22Rv1 (cell line): ENCODE data around the gene NAB2.

Experiments used
- H3K27ac ChIP-seq: fragments of 450-650 bp; 2 replicates; pipeline ENCODE4 v1.5.1; 2017
- ZFX ChIP-seq: fragments of 450-650 bp; IDR thresholded peaks from 2 replicates; pipeline ENCODE4 v1.6.1; 2017; ENCODE audit warnings: antibody characterized with exemption, borderline replicate concordance
- TF ChIP-seq, protein P1 (sequence below): fragments of 450-650 bp; IDR thresholded peaks from 2 replicates; pipeline ENCODE4 v1.5.1; 2017; ENCODE audit warnings: mild to moderate bottlenecking

Gene NAB2, protein sequence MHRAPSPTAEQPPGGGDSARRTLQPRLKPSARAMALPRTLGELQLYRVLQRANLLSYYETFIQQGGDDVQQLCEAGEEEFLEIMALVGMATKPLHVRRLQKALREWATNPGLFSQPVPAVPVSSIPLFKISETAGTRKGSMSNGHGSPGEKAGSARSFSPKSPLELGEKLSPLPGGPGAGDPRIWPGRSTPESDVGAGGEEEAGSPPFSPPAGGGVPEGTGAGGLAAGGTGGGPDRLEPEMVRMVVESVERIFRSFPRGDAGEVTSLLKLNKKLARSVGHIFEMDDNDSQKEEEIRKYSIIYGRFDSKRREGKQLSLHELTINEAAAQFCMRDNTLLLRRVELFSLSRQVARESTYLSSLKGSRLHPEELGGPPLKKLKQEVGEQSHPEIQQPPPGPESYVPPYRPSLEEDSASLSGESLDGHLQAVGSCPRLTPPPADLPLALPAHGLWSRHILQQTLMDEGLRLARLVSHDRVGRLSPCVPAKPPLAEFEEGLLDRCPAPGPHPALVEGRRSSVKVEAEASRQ

DNA sequence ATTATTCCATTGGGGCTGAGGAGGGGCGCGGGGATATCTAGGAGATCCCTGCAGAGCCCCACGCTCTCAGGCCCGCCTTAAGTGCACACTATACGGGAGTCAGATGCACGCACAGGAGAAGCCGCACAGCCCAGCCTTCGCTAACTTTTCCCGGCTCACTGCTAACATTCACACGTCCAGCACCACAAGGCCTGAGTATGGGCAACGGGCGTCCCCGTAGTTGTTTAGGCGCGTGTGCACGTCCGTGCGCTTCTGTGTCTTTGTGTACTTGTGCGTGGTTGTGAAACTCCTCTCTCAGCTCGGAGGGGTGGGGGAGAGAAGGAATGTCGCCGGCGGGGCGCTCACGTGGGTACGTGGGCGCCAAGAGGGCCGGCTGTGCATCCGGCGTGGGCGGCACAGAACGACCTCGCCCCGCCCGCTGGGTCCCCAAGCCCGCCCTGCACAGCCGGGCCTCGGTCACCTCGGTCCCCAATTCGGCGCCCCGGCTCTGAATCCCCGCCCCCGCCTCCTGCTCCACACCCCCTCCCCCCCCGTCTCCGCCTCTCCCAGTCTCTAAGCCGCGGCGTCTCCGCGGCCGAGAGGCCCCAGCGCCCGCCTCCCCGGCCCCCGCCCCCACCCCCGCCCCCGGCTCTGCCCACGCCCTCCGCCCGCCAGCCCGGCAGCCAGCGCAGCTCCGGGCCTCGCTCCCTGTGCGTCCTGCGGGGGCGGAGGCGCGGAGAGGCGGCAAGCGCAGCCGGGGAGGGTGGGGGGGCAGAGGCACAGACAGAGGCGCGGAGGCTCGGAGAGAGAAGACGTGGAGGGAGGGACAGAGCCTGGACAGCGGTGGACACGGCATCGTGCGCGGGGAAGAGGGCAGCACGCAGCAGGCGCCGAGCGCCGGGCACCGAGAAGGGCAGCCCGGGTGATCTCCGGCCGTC, at the start of gene NAB2:
TSS of gene NAB2 (plus strand) at position 761 of the 917 bp plus-strand sequence. CDS start 158 bp downstream, outside the sequence.
- peak within 1 kb of the TSS; percentile 97 for H3K27ac ChIP-seq
- TF ChIP-seq ZFX: no peak

DNA sequence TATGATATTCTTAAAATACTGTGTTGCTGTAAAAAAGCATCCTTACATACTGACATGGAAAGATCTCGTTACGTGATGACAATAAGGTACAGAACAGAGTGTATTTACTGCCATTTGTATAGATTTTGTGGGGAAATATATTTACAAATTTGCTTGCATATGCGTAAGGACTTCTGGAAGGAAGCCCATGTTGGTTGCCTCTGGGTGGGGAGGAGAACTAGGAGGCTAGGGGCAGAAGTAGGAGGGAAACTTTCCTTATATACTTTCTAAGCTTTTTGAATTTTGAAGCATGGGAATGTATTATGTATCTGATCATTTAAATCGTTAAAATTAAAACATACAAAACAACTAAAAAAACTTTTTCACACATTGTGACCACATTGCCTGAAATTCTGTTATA, 48.7 kb upstream of the NAB2 start:
- no peak for TF ChIP-seq ZFX
- TF ChIP-seq, protein P1, sequence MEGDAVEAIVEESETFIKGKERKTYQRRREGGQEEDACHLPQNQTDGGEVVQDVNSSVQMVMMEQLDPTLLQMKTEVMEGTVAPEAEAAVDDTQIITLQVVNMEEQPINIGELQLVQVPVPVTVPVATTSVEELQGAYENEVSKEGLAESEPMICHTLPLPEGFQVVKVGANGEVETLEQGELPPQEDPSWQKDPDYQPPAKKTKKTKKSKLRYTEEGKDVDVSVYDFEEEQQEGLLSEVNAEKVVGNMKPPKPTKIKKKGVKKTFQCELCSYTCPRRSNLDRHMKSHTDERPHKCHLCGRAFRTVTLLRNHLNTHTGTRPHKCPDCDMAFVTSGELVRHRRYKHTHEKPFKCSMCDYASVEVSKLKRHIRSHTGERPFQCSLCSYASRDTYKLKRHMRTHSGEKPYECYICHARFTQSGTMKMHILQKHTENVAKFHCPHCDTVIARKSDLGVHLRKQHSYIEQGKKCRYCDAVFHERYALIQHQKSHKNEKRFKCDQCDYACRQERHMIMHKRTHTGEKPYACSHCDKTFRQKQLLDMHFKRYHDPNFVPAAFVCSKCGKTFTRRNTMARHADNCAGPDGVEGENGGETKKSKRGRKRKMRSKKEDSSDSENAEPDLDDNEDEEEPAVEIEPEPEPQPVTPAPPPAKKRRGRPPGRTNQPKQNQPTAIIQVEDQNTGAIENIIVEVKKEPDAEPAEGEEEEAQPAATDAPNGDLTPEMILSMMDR: no peak
- H3K27ac ChIP-seq: no peak overlapping the region

DNA sequence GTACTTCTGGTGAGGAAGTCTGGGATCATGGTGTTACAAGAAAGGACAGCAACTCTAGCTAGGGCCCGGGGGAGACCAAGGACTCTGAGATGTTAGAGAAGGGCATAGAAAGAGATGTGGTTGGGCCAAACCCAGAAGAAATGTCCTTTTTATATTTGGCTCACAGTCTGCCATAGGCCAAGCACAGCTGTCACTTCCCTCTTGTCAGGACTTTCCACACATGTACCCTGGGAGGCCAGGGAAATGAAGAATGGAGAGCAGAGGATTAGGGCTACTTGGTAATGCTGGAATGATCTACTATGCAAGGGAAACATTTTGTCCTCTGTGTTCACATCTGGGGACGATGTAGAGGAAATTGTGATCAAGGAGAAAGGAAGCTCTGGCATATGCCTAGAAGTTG, 48.2 kb upstream of the NAB2 start:
- no peak overlapping the region for H3K27ac ChIP-seq
- no peak for TF ChIP-seq ZFX
- TF ChIP-seq, protein P1: no peak

DNA sequence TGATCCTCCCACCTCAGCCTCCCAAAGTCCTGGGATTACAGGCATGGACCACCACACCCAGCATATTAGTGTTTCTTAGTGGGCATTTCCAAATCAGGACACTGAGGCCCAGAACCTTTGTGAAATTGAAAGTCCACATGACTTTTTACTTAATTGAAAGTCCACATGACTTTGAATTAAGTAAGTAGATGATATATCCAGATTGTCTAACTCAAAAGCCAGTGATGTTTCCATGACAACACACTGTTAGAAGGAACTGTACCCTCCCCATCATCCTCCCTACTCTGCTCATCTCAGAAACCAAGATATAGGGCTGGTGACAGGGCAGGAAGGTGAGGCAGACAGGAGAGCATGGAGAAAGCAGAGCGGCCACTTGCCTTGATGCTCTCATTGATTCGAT, 46.2 kb upstream of the NAB2 start:
- H3K27ac ChIP-seq: no peak overlapping the region
- TF ChIP-seq ZFX: no peak
- TF ChIP-seq, protein P1: no peak

DNA sequence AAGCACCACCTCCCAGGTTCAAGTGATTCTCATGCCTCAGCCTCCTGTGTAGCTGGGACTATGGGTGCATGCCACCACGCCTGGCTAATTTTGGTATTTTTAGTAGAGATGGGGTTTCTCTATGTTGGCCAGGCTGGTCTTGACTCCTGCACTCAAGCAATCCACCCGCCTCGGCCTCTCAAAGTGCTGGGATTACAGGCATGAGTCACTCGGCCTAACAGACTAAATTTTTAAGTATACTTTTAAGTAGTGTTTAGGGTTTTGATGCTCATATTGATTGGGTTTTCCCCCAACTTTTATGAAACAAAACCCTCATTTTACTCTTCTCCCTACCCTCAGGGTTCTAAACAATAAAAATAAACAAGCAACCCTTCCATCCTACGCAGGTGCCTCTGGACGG, 44.4 kb upstream of the NAB2 start:
- H3K27ac ChIP-seq: no peak overlapping the region
- TF ChIP-seq, protein P1: no peak
- no peak for TF ChIP-seq ZFX

DNA sequence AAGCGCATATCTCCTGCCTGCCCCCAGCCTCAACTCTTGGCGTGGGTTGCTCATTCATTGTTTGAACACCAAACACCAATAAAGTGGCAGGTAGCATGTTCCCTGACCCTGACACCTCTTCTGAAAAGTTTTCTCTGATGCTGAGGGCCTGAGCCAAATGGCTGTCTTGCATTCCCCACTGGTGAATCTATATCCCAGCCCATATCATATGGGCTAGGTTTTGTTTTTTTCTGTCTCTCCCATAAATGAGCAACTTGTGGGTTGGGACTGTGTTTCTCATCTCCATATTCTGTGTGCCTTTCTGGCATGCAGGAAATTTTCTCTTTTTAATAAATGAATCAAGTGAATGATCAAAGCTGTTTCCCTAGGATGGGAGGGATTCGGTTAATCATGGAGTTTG, 44.0 kb upstream of the NAB2 start:
- H3K27ac ChIP-seq: no peak overlapping the region
- TF ChIP-seq, protein P1: no peak
- no peak for TF ChIP-seq ZFX

DNA sequence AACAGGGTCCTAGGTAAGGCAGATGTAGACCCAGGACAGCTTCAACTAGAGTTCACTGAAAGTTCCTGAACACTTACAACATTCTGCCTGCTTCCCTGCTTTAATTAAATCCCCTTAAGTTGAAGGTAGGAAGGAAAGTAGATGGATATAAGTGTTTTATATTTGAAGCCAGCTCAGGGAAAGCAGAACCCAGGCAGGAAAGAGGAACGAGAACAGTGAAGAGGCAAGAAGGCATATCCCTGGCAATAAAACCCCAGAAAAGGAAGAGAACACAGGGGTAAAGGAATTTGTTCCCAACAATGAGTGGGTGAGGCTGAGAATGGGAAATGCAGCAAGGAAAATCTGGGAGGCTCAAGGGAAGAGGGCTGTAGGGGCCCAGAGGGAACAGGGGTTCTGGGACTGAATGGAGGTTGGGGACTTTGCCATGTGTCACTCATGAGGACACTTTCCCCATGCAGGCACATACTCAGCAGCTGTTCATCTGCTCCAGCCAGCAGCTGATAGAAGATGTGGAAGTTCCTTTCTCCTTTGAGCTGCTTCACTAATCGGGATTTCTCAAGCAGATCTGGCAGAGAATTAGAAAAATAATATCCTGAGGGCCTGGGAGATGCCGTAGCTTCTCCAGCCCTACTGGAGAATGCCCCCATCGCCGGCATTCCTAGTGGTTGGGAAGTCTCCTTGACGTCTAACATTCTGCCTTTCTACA, 42.7 kb upstream of the NAB2 start:
- H3K27ac ChIP-seq: no peak overlapping the region
- TF ChIP-seq, protein P1: no peak
